ENCODE results near the gene GADD45GIP1. TPM values are rescaled to one million over a fixed set of nuclear protein-coding genes. Genes with fewer than 3 reads are reported as not detected.

Gene GADD45GIP1
- total RNA-seq, 1 experiment from 2014 or later = 35.9 TPM

DNA sequence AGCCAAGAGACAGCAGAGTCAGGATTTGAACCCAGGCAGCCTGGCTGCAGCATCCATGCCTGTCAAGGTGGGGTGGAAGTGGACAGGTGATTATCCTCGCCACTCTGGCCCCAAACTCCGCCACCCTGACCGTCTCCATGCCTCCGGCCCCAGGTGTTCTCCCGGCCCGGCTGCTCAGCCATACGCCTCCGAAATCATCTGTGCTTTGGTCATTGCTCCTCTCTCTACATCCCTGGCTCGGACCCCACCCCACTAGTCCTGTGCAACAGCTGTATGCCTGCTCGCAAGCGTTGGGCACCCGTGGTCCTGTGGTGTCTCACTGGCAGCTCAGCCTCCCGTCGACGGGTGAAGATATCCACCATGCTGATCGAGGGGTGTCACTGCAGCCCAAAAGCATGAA lies 16.2 kb upstream of the GADD45GIP1 start:
- ChIA-PET CTCF (interaction anchor here (1.2 kb wide), 1 partner anchor 121 kb away, joined by 3 read pairs; no protein-coding TSS in a partner anchor), POLR2A (no interaction called here), RAD21 (ENCODE audit: low non-redundant PET in 1 of 2, low total read pairs in 2 of 2, uncharacterized antibody in 2 of 2, unreplicated experiment in 2 of 2) (no interaction called here)
- Histone ChIP-seq H3K36me3 (ENCODE audit: control insufficient read depth in 1 of 2, insufficient read depth in 2 of 2, low read length in 2 of 2) (no peaks in the 10 kb centered on the region), H3K79me2 (ENCODE audit: insufficient read depth, low read length) (no peaks in the 10 kb centered on the region), H3K4me3 (replicated peaks in 1 of 2; ENCODE audit: low read depth in 1 of 2, low read length in 2 of 2) (no peak overlapping the region), H3K27me3 (ENCODE audit: insufficient read depth, low read length) (no peaks in the 10 kb centered on the region), H3K9me2 (ENCODE audit: insufficient read depth) (no peaks in the 10 kb centered on the region), H2AFZ (ENCODE audit: low read depth, low read length, poor library complexity, severe bottlenecking) (no peak overlapping the region), H3K4me2 (ENCODE audit: low read length) (no peak overlapping the region), H3K27ac (ENCODE audit: low read depth, low read length) (no peak overlapping the region), H3K4me1 (ENCODE audit: control insufficient read depth in 1 of 2, insufficient read depth in 2 of 2, low read length in 2 of 2) (peaks cover 0 to 17% of the 10 kb centered on the region in 2 experiments; a peak in 2 of 4 replicates), H4K20me1 (ENCODE audit: insufficient read depth) (no peaks in the 10 kb centered on the region), H3K9ac (ENCODE audit: low read length) (no peak overlapping the region), H3K9me3 (ENCODE audit: control insufficient read depth in 1 of 2, insufficient read depth in 1 of 2, low read depth in 1 of 2, low read length in 2 of 2) (no peaks in the 10 kb centered on the region)
- intact Hi-C loops (cut with micrococcal nuclease) = loop anchor here (10.0 kb wide), 1 partner anchor 622 kb away; no protein-coding TSS in a partner anchor
- DNase-seq (ENCODE audit: low read depth, low spot score) (no peak), ATAC-seq (no peak)
- BruUV-seq (replicated peaks) = no TSS peak
- TF ChIP-seq TCF7L2 (IDR thresholded peaks at IDR 0.05; ENCODE audit: borderline replicate concordance, extremely low read depth, insufficient read depth, insufficient read length) (no peak), POLR2AphosphoS5 (IDR thresholded peaks at IDR 0.05; ENCODE audit: low read depth, low read length) (no peak)

DNA sequence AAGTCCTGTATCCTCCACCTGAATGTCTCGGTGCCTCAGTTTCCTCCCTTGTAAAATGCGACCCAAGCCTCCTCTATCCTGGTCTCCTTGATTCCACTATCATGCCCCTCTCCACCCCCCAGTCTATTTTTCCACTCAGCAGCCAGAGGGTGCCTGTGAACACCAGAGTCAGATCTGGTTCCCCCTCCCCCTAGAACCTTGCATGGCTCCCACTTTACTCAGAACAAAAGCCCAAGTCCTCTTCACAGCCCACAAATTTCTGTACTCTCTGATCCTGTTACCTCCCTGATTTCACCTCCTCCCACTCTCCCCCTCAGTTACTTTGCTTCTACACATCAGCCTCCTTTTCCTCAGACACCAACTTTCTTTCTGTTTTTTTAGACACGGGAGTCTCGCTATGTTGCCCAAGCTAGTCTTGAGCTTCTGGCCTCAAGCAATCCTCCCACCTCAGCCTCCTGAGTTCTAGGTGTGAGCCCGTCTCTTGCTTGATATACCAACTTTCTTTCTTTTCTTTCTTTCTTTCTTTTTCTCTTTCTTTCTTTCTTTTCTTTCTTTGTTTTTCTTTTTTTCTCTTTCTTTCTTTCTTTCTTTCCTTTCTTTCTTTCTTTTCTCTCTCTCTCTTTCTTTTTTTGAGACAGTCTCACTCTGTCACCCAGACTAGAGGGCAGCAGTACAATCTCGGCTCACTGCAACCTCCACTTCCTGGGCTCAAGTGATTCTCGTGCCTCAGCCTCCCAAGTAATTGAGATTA lies 13.2 kb upstream of the GADD45GIP1 start:
- intact Hi-C loops (cut with micrococcal nuclease) = loop anchor here (10.0 kb wide), 1 partner anchor 625 kb away; no protein-coding TSS in a partner anchor
- Histone ChIP-seq H2AFZ (ENCODE audit: low read depth, low read length, poor library complexity, severe bottlenecking) (no peak overlapping the region), H3K79me2 (ENCODE audit: insufficient read depth, low read length) (no peaks in the 10 kb centered on the region), H3K27me3 (ENCODE audit: insufficient read depth, low read length) (no peaks in the 10 kb centered on the region), H3K9me3 (ENCODE audit: control insufficient read depth in 1 of 2, insufficient read depth in 1 of 2, low read depth in 1 of 2, low read length in 2 of 2) (no peaks in the 10 kb centered on the region), H4K20me1 (ENCODE audit: insufficient read depth) (no peaks in the 10 kb centered on the region), H3K9me2 (ENCODE audit: insufficient read depth) (no peaks in the 10 kb centered on the region), H3K4me3 (replicated peaks in 1 of 2; ENCODE audit: low read depth in 1 of 2, low read length in 2 of 2) (no peak overlapping the region), H3K4me2 (ENCODE audit: low read length) (no peak overlapping the region), H3K4me1 (ENCODE audit: control insufficient read depth in 1 of 2, insufficient read depth in 2 of 2, low read length in 2 of 2) (peaks cover 3 to 20% of the 10 kb centered on the region in 2 experiments; a peak in 3 of 4 replicates), H3K27ac (ENCODE audit: low read depth, low read length) (no peak overlapping the region), H3K36me3 (ENCODE audit: control insufficient read depth in 1 of 2, insufficient read depth in 2 of 2, low read length in 2 of 2) (no peaks in the 10 kb centered on the region), H3K9ac (ENCODE audit: low read length) (no peak overlapping the region)
- CTCF ChIA-PET = interaction anchor here (1.2 kb wide), 2 partner anchors 10 to 123 kb away, joined by 3 read pairs; no protein-coding TSS in a partner anchor
- POLR2A ChIA-PET = no interaction called here
- no TSS peak for BruUV-seq (replicated peaks)
- ATAC-seq = no peak
- DNase-seq (ENCODE audit: low read depth, low spot score) = no peak
- RAD21 ChIA-PET (ENCODE audit: low non-redundant PET in 1 of 2, low total read pairs in 2 of 2, uncharacterized antibody in 2 of 2, unreplicated experiment in 2 of 2) = no interaction called here
- TF ChIP-seq, protein P1, sequence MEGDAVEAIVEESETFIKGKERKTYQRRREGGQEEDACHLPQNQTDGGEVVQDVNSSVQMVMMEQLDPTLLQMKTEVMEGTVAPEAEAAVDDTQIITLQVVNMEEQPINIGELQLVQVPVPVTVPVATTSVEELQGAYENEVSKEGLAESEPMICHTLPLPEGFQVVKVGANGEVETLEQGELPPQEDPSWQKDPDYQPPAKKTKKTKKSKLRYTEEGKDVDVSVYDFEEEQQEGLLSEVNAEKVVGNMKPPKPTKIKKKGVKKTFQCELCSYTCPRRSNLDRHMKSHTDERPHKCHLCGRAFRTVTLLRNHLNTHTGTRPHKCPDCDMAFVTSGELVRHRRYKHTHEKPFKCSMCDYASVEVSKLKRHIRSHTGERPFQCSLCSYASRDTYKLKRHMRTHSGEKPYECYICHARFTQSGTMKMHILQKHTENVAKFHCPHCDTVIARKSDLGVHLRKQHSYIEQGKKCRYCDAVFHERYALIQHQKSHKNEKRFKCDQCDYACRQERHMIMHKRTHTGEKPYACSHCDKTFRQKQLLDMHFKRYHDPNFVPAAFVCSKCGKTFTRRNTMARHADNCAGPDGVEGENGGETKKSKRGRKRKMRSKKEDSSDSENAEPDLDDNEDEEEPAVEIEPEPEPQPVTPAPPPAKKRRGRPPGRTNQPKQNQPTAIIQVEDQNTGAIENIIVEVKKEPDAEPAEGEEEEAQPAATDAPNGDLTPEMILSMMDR (IDR thresholded peaks at IDR 0.05 in 2 of 3, conservative IDR thresholded peaks at IDR 0.05 in 1 of 3; ENCODE audit: borderline replicate concordance in 1 of 3, insufficient read depth in 1 of 3, low read depth in 2 of 3, low read length in 2 of 3) = no peak
- TF ChIP-seq, protein P2, sequence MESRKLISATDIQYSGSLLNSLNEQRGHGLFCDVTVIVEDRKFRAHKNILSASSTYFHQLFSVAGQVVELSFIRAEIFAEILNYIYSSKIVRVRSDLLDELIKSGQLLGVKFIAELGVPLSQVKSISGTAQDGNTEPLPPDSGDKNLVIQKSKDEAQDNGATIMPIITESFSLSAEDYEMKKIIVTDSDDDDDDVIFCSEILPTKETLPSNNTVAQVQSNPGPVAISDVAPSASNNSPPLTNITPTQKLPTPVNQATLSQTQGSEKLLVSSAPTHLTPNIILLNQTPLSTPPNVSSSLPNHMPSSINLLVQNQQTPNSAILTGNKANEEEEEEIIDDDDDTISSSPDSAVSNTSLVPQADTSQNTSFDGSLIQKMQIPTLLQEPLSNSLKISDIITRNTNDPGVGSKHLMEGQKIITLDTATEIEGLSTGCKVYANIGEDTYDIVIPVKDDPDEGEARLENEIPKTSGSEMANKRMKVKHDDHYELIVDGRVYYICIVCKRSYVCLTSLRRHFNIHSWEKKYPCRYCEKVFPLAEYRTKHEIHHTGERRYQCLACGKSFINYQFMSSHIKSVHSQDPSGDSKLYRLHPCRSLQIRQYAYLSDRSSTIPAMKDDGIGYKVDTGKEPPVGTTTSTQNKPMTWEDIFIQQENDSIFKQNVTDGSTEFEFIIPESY (IDR thresholded peaks at IDR 0.05; ENCODE audit: extremely low read depth, insufficient replicate concordance, low read length) = no peak
- TF ChIP-seq, protein P3, sequence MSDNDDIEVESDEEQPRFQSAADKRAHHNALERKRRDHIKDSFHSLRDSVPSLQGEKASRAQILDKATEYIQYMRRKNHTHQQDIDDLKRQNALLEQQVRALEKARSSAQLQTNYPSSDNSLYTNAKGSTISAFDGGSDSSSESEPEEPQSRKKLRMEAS (IDR thresholded peaks at IDR 0.05) = no peak
- TF ChIP-seq SIN3A (IDR thresholded peaks at IDR 0.05; ENCODE audit: low read depth) (no peak), ZFX (IDR thresholded peaks at IDR 0.05) (no peak), CBX3 (IDR thresholded peaks at IDR 0.05; ENCODE audit: low read depth) (no peak), JUND (IDR thresholded peaks at IDR 0.05) (no peak)
- TF ChIP-seq, protein P4, sequence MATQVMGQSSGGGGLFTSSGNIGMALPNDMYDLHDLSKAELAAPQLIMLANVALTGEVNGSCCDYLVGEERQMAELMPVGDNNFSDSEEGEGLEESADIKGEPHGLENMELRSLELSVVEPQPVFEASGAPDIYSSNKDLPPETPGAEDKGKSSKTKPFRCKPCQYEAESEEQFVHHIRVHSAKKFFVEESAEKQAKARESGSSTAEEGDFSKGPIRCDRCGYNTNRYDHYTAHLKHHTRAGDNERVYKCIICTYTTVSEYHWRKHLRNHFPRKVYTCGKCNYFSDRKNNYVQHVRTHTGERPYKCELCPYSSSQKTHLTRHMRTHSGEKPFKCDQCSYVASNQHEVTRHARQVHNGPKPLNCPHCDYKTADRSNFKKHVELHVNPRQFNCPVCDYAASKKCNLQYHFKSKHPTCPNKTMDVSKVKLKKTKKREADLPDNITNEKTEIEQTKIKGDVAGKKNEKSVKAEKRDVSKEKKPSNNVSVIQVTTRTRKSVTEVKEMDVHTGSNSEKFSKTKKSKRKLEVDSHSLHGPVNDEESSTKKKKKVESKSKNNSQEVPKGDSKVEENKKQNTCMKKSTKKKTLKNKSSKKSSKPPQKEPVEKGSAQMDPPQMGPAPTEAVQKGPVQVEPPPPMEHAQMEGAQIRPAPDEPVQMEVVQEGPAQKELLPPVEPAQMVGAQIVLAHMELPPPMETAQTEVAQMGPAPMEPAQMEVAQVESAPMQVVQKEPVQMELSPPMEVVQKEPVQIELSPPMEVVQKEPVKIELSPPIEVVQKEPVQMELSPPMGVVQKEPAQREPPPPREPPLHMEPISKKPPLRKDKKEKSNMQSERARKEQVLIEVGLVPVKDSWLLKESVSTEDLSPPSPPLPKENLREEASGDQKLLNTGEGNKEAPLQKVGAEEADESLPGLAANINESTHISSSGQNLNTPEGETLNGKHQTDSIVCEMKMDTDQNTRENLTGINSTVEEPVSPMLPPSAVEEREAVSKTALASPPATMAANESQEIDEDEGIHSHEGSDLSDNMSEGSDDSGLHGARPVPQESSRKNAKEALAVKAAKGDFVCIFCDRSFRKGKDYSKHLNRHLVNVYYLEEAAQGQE (IDR thresholded peaks at IDR 0.05; ENCODE audit: low read depth) = no peak
